Neural cell (in vitro differentiated cells): ENCODE measurements around the gene BAD.

Source experiments
- EZH2 ChIP-seq: fragments of 200-600, 300-800 bp; shearing (Covaris generic), sonication (generic); IDR thresholded peaks from 2 replicates; pipeline ENCODE4 v1.6.1; 2014; ENCODE audit warnings: antibody characterized with exemption, low read length, borderline replicate concordance, mild to moderate bottlenecking; ENCODE audit not compliant: insufficient read depth, poor library complexity, severe bottlenecking
- MXI1 ChIP-seq: fragments of 450-650 bp; conservative IDR thresholded peaks from 2 replicates; pipeline ENCODE4 v1.6.1; 2014; ENCODE audit warnings: antibody characterized with exemption, mild to moderate bottlenecking; ENCODE audit not compliant: poor library complexity, severe bottlenecking
- POLR2AphosphoS5 ChIP-seq: IDR thresholded peaks from 2 replicates; pipeline ENCODE4 v1.6.1; 2012
- RAD21 ChIP-seq: fragments of 450-650 bp; conservative IDR thresholded peaks from 2 replicates; pipeline ENCODE4 v1.6.1; 2014; ENCODE audit warnings: antibody characterized with exemption, mild to moderate bottlenecking, moderate library complexity
- SMC3 ChIP-seq: fragments of 450-650 bp; conservative IDR thresholded peaks from 2 replicates; pipeline ENCODE4 v1.6.1; 2014; ENCODE audit warnings: antibody characterized with exemption, mild to moderate bottlenecking, moderate library complexity; ENCODE audit not compliant: poor library complexity
- TAF1 ChIP-seq: IDR thresholded peaks from 2 replicates; pipeline ENCODE4 v1.6.1; 2012; ENCODE audit warnings: low read depth
- TF ChIP-seq, protein P1 (sequence below): fragments of 450-650 bp; IDR thresholded peaks from 2 replicates; pipeline ENCODE4 v1.5.1; 2014; ENCODE audit warnings: antibody characterized with exemption, mild to moderate bottlenecking, moderate library complexity; ENCODE audit not compliant: poor library complexity, severe bottlenecking
- TF ChIP-seq, protein P2 (sequence below): IDR thresholded peaks from 2 replicates; pipeline ENCODE4 v1.6.1; 2012; ENCODE audit warnings: borderline replicate concordance

DNA sequence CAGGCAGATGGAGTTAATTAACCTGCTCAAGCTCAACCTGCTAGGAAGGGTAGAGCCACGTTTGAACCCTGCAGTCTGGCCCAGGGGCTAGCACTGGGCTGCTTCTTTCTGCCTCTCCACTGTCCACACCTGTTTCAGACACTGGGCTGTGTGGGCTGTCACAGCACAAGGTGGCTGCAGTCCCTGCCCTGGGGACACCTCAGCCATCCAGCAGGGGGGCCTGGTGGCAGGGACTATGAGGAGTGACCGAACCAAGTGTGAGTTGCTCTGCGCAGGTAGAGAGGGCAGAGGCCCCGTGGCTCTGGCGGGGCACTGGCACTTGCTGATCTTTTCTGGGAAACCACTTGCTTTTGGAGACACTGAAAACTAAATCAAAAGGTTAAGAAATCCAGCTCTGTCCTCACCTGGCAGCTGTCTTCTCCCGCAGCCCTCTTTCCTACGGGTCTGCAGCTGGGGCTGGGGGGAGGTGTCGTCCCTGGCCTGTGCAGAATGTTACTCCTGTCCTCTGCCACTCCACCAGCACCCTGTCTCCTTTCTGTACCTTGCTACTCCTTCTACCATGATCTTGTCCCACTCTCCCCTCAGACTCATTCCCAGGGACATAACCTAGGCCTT is 5.8 kb downstream of the BAD start:
- TF ChIP-seq, protein P1, sequence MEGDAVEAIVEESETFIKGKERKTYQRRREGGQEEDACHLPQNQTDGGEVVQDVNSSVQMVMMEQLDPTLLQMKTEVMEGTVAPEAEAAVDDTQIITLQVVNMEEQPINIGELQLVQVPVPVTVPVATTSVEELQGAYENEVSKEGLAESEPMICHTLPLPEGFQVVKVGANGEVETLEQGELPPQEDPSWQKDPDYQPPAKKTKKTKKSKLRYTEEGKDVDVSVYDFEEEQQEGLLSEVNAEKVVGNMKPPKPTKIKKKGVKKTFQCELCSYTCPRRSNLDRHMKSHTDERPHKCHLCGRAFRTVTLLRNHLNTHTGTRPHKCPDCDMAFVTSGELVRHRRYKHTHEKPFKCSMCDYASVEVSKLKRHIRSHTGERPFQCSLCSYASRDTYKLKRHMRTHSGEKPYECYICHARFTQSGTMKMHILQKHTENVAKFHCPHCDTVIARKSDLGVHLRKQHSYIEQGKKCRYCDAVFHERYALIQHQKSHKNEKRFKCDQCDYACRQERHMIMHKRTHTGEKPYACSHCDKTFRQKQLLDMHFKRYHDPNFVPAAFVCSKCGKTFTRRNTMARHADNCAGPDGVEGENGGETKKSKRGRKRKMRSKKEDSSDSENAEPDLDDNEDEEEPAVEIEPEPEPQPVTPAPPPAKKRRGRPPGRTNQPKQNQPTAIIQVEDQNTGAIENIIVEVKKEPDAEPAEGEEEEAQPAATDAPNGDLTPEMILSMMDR, result no peak
- TF ChIP-seq MXI1, result no peak
- TF ChIP-seq EZH2, result no peak
- TF ChIP-seq, protein P2, sequence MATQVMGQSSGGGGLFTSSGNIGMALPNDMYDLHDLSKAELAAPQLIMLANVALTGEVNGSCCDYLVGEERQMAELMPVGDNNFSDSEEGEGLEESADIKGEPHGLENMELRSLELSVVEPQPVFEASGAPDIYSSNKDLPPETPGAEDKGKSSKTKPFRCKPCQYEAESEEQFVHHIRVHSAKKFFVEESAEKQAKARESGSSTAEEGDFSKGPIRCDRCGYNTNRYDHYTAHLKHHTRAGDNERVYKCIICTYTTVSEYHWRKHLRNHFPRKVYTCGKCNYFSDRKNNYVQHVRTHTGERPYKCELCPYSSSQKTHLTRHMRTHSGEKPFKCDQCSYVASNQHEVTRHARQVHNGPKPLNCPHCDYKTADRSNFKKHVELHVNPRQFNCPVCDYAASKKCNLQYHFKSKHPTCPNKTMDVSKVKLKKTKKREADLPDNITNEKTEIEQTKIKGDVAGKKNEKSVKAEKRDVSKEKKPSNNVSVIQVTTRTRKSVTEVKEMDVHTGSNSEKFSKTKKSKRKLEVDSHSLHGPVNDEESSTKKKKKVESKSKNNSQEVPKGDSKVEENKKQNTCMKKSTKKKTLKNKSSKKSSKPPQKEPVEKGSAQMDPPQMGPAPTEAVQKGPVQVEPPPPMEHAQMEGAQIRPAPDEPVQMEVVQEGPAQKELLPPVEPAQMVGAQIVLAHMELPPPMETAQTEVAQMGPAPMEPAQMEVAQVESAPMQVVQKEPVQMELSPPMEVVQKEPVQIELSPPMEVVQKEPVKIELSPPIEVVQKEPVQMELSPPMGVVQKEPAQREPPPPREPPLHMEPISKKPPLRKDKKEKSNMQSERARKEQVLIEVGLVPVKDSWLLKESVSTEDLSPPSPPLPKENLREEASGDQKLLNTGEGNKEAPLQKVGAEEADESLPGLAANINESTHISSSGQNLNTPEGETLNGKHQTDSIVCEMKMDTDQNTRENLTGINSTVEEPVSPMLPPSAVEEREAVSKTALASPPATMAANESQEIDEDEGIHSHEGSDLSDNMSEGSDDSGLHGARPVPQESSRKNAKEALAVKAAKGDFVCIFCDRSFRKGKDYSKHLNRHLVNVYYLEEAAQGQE, result no peak
- no peak for TF ChIP-seq TAF1
- no peak for TF ChIP-seq RAD21
- no peak for TF ChIP-seq POLR2AphosphoS5
- no peak for TF ChIP-seq SMC3
